Body of pancreas (tissue), 4 donors: ENCODE results near the gene CCDC85C.

Experiments
- POLR2A ChIP-seq, 3 donors: fragments of 450-650 bp; IDR thresholded peaks; one replicate each; pipeline ENCODE4 v1.6.1; 2016; ENCODE audit warnings: antibody characterized with exemption in 3 of 3, mild to moderate bottlenecking in 2 of 3
- TF ChIP-seq, protein P1 (sequence below), 7 experiments: fragments of 450-650 bp in 4 of 7; fragments of 200-600 bp in 3 of 7; sonication (generic) in 3 of 7; IDR thresholded peaks; one replicate each; pipeline ENCODE4 v1.5.1; 2016 to 2019; ENCODE audit warnings: antibody characterized with exemption in 7 of 7

DNA sequence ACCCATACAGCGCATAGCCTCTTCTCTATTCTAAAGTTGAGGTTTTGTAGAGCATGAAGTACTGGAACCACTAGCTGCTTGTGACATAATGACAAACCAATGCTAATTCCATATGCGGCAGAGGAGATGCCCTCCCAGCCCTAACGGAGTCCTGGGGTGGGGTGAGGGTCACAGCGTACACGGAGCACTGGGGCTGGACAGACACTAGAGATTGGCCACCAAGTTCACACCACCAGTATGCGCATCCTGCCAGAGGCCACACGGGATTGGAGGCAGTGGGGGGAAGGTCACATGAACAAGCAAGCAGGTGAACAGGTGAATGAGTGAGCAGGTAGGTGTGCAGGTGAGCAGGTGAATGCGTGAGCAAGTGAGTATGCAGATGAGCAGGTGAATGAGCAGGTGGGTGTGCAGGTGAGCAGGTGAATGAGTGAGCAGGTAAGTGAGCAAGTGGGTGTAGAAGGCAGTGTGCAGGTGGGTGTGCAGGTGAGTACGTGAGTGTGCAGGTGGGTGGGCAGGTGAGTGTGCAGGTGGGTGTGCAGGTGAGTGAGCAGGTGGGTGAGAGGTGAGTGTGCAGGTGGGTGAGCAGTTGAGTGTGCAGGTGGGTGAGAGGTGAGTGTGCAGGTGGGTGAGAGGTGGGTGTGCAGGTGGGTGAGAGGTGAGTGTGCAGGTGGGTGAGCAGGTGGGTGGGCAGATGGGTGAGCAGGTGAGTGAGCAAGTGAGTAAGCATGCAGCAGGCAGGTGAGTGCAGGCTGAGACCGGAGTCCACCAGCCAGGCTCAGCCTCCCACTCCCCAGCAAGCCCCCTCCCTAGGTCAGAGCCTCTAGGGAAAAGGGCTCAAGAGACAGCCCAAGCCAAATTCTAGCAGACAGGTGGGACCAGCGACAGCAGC lies 52.7 kb downstream of the CCDC85C start:
- no peak for TF ChIP-seq POLR2A (IDR thresholded peaks at IDR 0.05)
- TF ChIP-seq, protein P1, sequence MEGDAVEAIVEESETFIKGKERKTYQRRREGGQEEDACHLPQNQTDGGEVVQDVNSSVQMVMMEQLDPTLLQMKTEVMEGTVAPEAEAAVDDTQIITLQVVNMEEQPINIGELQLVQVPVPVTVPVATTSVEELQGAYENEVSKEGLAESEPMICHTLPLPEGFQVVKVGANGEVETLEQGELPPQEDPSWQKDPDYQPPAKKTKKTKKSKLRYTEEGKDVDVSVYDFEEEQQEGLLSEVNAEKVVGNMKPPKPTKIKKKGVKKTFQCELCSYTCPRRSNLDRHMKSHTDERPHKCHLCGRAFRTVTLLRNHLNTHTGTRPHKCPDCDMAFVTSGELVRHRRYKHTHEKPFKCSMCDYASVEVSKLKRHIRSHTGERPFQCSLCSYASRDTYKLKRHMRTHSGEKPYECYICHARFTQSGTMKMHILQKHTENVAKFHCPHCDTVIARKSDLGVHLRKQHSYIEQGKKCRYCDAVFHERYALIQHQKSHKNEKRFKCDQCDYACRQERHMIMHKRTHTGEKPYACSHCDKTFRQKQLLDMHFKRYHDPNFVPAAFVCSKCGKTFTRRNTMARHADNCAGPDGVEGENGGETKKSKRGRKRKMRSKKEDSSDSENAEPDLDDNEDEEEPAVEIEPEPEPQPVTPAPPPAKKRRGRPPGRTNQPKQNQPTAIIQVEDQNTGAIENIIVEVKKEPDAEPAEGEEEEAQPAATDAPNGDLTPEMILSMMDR (IDR thresholded peaks at IDR 0.05) = no peak
